ENCODE results near the gene PRKN. TPM values are rescaled to one million over a fixed set of nuclear protein-coding genes. Genes with fewer than 3 reads are reported as not detected.

The PRKN gene
- total RNA-seq, 1 experiment from 2014 or later = not detected

DNA sequence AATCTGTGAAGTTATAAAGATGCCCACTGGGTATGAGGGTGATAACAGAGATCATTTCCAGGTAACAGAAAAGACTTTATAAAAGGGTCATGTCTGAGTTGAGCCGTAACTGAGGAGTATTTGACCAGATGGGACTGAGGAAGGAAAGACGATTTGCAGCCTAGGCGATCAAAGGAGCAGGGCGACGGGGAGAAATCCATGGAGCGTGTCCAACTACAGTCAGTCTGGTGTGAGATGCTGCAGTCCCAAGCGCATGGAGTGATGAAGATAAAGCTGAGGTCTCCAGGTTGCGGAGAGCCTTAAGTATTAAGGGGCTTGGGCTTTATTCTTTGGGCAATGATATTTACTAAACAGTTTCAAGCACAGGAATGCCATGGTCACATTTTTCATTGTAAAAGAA lies 166.7 kb downstream of the PRKN start:
- TF ChIP-seq, protein P1, sequence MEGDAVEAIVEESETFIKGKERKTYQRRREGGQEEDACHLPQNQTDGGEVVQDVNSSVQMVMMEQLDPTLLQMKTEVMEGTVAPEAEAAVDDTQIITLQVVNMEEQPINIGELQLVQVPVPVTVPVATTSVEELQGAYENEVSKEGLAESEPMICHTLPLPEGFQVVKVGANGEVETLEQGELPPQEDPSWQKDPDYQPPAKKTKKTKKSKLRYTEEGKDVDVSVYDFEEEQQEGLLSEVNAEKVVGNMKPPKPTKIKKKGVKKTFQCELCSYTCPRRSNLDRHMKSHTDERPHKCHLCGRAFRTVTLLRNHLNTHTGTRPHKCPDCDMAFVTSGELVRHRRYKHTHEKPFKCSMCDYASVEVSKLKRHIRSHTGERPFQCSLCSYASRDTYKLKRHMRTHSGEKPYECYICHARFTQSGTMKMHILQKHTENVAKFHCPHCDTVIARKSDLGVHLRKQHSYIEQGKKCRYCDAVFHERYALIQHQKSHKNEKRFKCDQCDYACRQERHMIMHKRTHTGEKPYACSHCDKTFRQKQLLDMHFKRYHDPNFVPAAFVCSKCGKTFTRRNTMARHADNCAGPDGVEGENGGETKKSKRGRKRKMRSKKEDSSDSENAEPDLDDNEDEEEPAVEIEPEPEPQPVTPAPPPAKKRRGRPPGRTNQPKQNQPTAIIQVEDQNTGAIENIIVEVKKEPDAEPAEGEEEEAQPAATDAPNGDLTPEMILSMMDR (conservative IDR thresholded peaks at IDR 0.05) = no peak
- TF ChIP-seq EZH2 (IDR thresholded peaks at IDR 0.05; ENCODE audit: low read depth) = no peak
- Histone ChIP-seq H3K36me3 (ENCODE audit: low read depth) (no peaks in the 10 kb centered on the region), H3K4me1 (replicated peaks; ENCODE audit: insufficient read depth) (no peaks in the 10 kb centered on the region), H2AFZ (no peak overlapping the region), H3K27ac (no peak overlapping the region), H3K27me3 (ENCODE audit: insufficient read depth, low read depth) (peaks cover 31% of the 10 kb centered on the region; the same call in 1 of the 2 replicates), H3K9me3 (ENCODE audit: insufficient read depth, low read depth) (no peaks in the 10 kb centered on the region), H3F3A (ENCODE audit: insufficient read depth, low read depth) (no peaks in the 10 kb centered on the region), H4K20me1 (ENCODE audit: insufficient read depth) (no peaks in the 10 kb centered on the region), H3K4me3 (no peak overlapping the region), H3K9me2 (ENCODE audit: insufficient read depth) (no peaks in the 10 kb centered on the region), H3K4me2 (no peak overlapping the region), H3K79me2 (ENCODE audit: low read depth) (no peaks in the 10 kb centered on the region)
- no peak for DNase-seq
- CTCF ChIA-PET = no interaction called here
- intact Hi-C loops (cut with micrococcal nuclease; ENCODE audit: unreplicated experiment) = no loop called here
- no TSS peak for BruUV-seq (replicated peaks)
- POLR2A ChIA-PET (ENCODE audit: unreplicated experiment) = no interaction called here

DNA sequence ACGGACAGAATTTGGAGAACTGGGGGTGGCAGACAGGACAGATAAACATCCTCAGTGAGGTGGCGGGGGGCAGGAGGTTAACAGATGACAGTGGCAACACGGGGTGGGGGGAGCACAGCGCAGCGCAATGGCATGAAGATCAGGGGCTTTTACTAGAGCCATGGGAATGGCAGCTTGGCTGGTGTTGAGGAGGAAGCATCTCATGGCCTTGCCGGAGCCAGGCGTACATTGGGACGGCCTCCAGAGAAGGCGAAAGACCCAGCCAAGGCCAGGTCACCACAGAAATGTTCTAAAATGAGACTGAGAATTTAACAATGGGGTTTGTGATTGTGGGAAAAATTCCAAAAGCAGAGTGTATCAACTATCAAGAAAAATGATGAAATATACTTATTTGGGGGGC lies 173.0 kb downstream of the PRKN start:
- no peak for DNase-seq
- CTCF ChIA-PET = no interaction called here
- H2AFZ ChIP-seq = no peak overlapping the region
- H3K9me2 ChIP-seq (ENCODE audit: insufficient read depth) = no peaks in the 10 kb centered on the region
- no peaks in the 10 kb centered on the region for H3K79me2 ChIP-seq (ENCODE audit: low read depth)
- no peaks in the 10 kb centered on the region for H4K20me1 ChIP-seq (ENCODE audit: insufficient read depth)
- H3K36me3 ChIP-seq (ENCODE audit: low read depth) = no peaks in the 10 kb centered on the region
- no TSS peak for BruUV-seq (replicated peaks)
- intact Hi-C loops (cut with micrococcal nuclease; ENCODE audit: unreplicated experiment) = no loop called here
- H3K4me3 ChIP-seq = no peak overlapping the region
- H3K4me1 ChIP-seq (replicated peaks; ENCODE audit: insufficient read depth) = no peaks in the 10 kb centered on the region
- POLR2A ChIA-PET (ENCODE audit: unreplicated experiment) = no interaction called here
- H3K27me3 ChIP-seq (ENCODE audit: insufficient read depth, low read depth) = peaks cover 55% of the 10 kb centered on the region
- no peaks in the 10 kb centered on the region for H3F3A ChIP-seq (ENCODE audit: insufficient read depth, low read depth)
- H3K4me2 ChIP-seq = no peak overlapping the region
- TF ChIP-seq, protein P1 (conservative IDR thresholded peaks at IDR 0.05) = no peak
- TF ChIP-seq EZH2 (IDR thresholded peaks at IDR 0.05; ENCODE audit: low read depth) = no peak
- no peaks in the 10 kb centered on the region for H3K9me3 ChIP-seq (ENCODE audit: insufficient read depth, low read depth)
- no peak overlapping the region for H3K27ac ChIP-seq

DNA sequence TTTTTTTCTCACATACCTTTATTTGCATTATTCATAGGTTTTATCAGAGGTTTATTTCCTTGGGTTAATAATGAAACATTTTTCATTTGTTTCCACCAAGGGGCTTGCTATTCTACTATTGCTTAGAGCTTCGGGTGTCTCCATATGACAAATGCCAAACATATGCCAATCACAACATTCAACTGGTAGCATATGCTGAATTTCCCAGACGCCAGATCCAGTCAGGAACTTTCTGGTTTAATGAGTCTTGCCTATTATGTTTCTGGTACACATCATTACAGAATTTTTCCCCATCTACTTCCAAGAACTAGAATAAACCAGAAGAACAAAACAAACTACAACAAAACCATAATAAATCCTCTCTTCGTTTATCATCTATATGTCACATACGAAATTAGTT lies 180.7 kb downstream of the PRKN start:
- Histone ChIP-seq H3K9me2 (ENCODE audit: insufficient read depth) (no peaks in the 10 kb centered on the region), H2AFZ (no peak overlapping the region), H3K79me2 (ENCODE audit: low read depth) (no peaks in the 10 kb centered on the region), H3K9me3 (ENCODE audit: insufficient read depth, low read depth) (no peaks in the 10 kb centered on the region), H3K27me3 (ENCODE audit: insufficient read depth, low read depth) (peaks cover 45% of the 10 kb centered on the region), H3K4me2 (no peak overlapping the region), H3K36me3 (ENCODE audit: low read depth) (no peaks in the 10 kb centered on the region), H3K4me1 (replicated peaks; ENCODE audit: insufficient read depth) (no peaks in the 10 kb centered on the region), H3F3A (ENCODE audit: insufficient read depth, low read depth) (no peaks in the 10 kb centered on the region), H3K27ac (no peak overlapping the region), H4K20me1 (ENCODE audit: insufficient read depth) (no peaks in the 10 kb centered on the region), H3K4me3 (no peak overlapping the region)
- no TSS peak for BruUV-seq (replicated peaks)
- intact Hi-C loops (cut with micrococcal nuclease; ENCODE audit: unreplicated experiment) = no loop called here
- ChIA-PET POLR2A (ENCODE audit: unreplicated experiment) (no interaction called here), CTCF (no interaction called here)
- no peak for DNase-seq
- TF ChIP-seq, protein P1 (conservative IDR thresholded peaks at IDR 0.05) = no peak
- no peak for TF ChIP-seq EZH2 (IDR thresholded peaks at IDR 0.05; ENCODE audit: low read depth)
